GM12878 (cell line): ENCODE results near the gene GPR68. TPM values are rescaled to one million over a fixed set of nuclear protein-coding genes. Genes with fewer than 3 reads are reported as not detected.

Experiments
- ATAC-seq: fragments of 200-7000 bp; cut with Tn5 transposase; 3 replicates; pipeline ENCODE4 v1.9.1; 2020; ENCODE audit warnings: mild to moderate bottlenecking, moderate library complexity
- BruUV-seq: library from RNA; stranded (reverse); fragments of 400-500 nt; replicated peaks from 2 replicates; lab custom pipeline; 2021; lab: Mats Ljungman, UMichigan
- CTCF ChIA-PET: fragments of 300-600 bp; sonication (Branson Sonifier 250); formaldehyde crosslinking; extraction: SDS; loops from one replicate; lab custom pipeline; 2021; ENCODE audit warnings: inconsistent platforms; lab: Yijun Ruan, JAX
- POLR2A ChIA-PET: fragments of 350-600 bp; formaldehyde crosslinking; extraction: SDS; loops from one replicate; lab custom pipeline; 2021; ENCODE audit warnings: inconsistent platforms; lab: Charles Lee
- RAD21 ChIA-PET: fragments of 300-600 bp; sonication (Branson Sonifier 250); formaldehyde crosslinking; loops from one replicate; lab custom pipeline; 2023; ENCODE audit warnings: antibody characterized with exemption; ENCODE audit not compliant: unreplicated experiment; lab: Charles Lee
- SMC1A ChIA-PET: fragments of 300-600 bp; sonication (Branson Sonifier 250); formaldehyde crosslinking; loops from one replicate; lab custom pipeline; 2023; ENCODE audit not compliant: unreplicated experiment, uncharacterized antibody; lab: Charles Lee
- DNase-seq: peaks from one replicate; pipeline ENCODE4 v3.0.0-alpha.2; 2011; ENCODE audit warnings: low read depth, low spot score
- FAIRE-seq: peaks from 3 replicates; lab custom pipeline; 2011; peaks lifted over from hg19 to GRCh38; lab: Jason Lieb, UNC
- H2AFZ ChIP-seq: 2 replicates; pipeline ENCODE4 v1.6.0; 2011; ENCODE audit warnings: low read depth, low read length, control low read depth; ENCODE audit not compliant: control insufficient read depth
- H3K27ac ChIP-seq: 2 replicates; pipeline ENCODE4 v1.5.1; 2011; ENCODE audit warnings: control low read depth; ENCODE audit not compliant: control insufficient read depth, insufficient read depth
- H3K27me3 ChIP-seq, 2 experiments: replicated peaks in 1 of 2; 2 replicates each; pipeline versions ENCODE4 v1.6.0 to v1.6.1; 2011; ENCODE audit warnings: low read length in 1 of 2; ENCODE audit not compliant: control insufficient read depth in 2 of 2, insufficient read depth in 2 of 2
- H3K36me3 ChIP-seq, 2 experiments: 2 replicates each; pipeline ENCODE4 v1.5.1; 2011; ENCODE audit warnings: low read length in 1 of 2; ENCODE audit not compliant: control insufficient read depth in 2 of 2, insufficient read depth in 2 of 2
- H3K4me1 ChIP-seq: 2 replicates; pipeline ENCODE4 v1.6.1; 2011; ENCODE audit warnings: mild to moderate bottlenecking, low read length, moderate library complexity, mixed read lengths; ENCODE audit not compliant: control insufficient read depth, insufficient read depth
- H3K4me2 ChIP-seq: 2 replicates; pipeline ENCODE4 v1.6.0; 2011; ENCODE audit warnings: control low read depth; ENCODE audit not compliant: control insufficient read depth, insufficient read depth
- H3K4me3 ChIP-seq: fragments of 200-600 bp; sonication (generic); 2 replicates; pipeline ENCODE4 v1.5.1; 2016
- H3K79me2 ChIP-seq: 2 replicates; pipeline ENCODE4 v1.6.0; 2011; ENCODE audit warnings: low read length; ENCODE audit not compliant: control insufficient read depth, insufficient read depth
- H3K9ac ChIP-seq: 2 replicates; pipeline ENCODE4 v1.8.0; 2011; ENCODE audit warnings: low read length, control low read depth, mixed read lengths; ENCODE audit not compliant: control insufficient read depth, insufficient read depth
- H3K9me3 ChIP-seq: replicated peaks from 3 replicates; pipeline ENCODE4 v1.5.1; 2011; ENCODE audit warnings: mild to moderate bottlenecking, low read length; ENCODE audit not compliant: control insufficient read depth, insufficient read depth
- H4K20me1 ChIP-seq: 2 replicates; pipeline ENCODE4 v1.6.0; 2011; ENCODE audit not compliant: control insufficient read depth, insufficient read depth
- BACH1 ChIP-seq: fragments of 450-650 bp; IDR thresholded peaks from 2 replicates; pipeline ENCODE4 v1.6.1; 2017; ENCODE audit warnings: mild to moderate bottlenecking, borderline replicate concordance
- CBFB ChIP-seq: IDR thresholded peaks from 2 replicates; pipeline ENCODE4 v1.6.1; 2016; ENCODE audit warnings: antibody characterized with exemption, low read depth
- CHD1 ChIP-seq: IDR thresholded peaks from 2 replicates; pipeline ENCODE4 v1.6.1; 2012; ENCODE audit warnings: low read depth, low read length, improper control_type of control experiment
- HDGF ChIP-seq: fragments of 450-650 bp; IDR thresholded peaks from 2 replicates; pipeline ENCODE4 v1.6.1; 2016; ENCODE audit warnings: antibody characterized with exemption
- LARP7 ChIP-seq: fragments of 450-650 bp; IDR thresholded peaks from 2 replicates; pipeline ENCODE4 v1.6.1; 2017; ENCODE audit warnings: mild to moderate bottlenecking
- MTA2 ChIP-seq: fragments of 450-650 bp; IDR thresholded peaks from 2 replicates; pipeline ENCODE4 v1.6.1; 2016; ENCODE audit warnings: low read depth, mild to moderate bottlenecking, moderate library complexity
- MYB ChIP-seq: fragments of 150-350 bp; IDR thresholded peaks from 2 replicates; pipeline ENCODE4 v1.6.1; 2014; ENCODE audit warnings: mild to moderate bottlenecking, low read depth, low read length, borderline replicate concordance
- NFYB ChIP-seq: IDR thresholded peaks from 2 replicates; pipeline ENCODE4 v1.6.1; 2011; ENCODE audit warnings: low read depth, mild to moderate bottlenecking, low read length, improper control_type of control experiment, moderate library complexity; ENCODE audit not compliant: insufficient read depth
- POLR2AphosphoS5 ChIP-seq: IDR thresholded peaks from 2 replicates; pipeline ENCODE4 v1.6.1; 2011; ENCODE audit warnings: mild to moderate bottlenecking, low read length, inconsistent platforms
- RFX5 ChIP-seq: IDR thresholded peaks from 2 replicates; pipeline ENCODE4 v1.6.1; 2011; ENCODE audit warnings: low read depth, low read length, improper control_type of control experiment
- RUNX3 ChIP-seq: IDR thresholded peaks from 2 replicates; pipeline ENCODE4 v1.6.1; 2012; ENCODE audit warnings: low read length, inconsistent platforms
- SMARCA5 ChIP-seq: fragments of 450-650 bp; IDR thresholded peaks from 2 replicates; pipeline ENCODE4 v1.6.1; 2017; ENCODE audit warnings: mild to moderate bottlenecking
- SMC3 ChIP-seq: IDR thresholded peaks from 2 replicates; pipeline ENCODE4 v1.6.1; 2011; ENCODE audit warnings: low read length, improper control_type of control experiment, borderline replicate concordance
- STAT1 ChIP-seq: fragments of 450-650 bp; conservative IDR thresholded peaks from 2 replicates; pipeline ENCODE4 v1.6.1; 2014; ENCODE audit warnings: antibody characterized with exemption, mild to moderate bottlenecking
- TCF12 ChIP-seq: IDR thresholded peaks from 2 replicates; pipeline ENCODE4 v1.6.1; 2011; ENCODE audit warnings: low read depth, mild to moderate bottlenecking, low read length
- WGBS: methylation state at CpG from one replicate; pipeline ENCODE4 v1.1.6; 2016; ENCODE audit warnings: low lambda C conversion rate; ENCODE audit not compliant: insufficient replicate concordance, insufficient coverage; ENCODE audit errors: missing lambda C conversion rate; 5-methylcytosine and 5-hydroxymethylcytosine counted together
- in situ Hi-C: fragments of 300-500 bp; cut with MboI; formaldehyde crosslinking; loops from 9 replicates; pipeline ENCODE4 v1.14.3; 2018; ENCODE audit warnings: mixed read lengths
- intact Hi-C: fragments of 100-400 bp; cut with micrococcal nuclease; formaldehyde crosslinking; loops from one replicate; pipeline ENCODE4 v1.14.2; 2022; ENCODE audit not compliant: unreplicated experiment
- polyA plus RNA-seq, 11 experiments: library from polyadenylated mRNA; depleted of rRNA in 4 of 11; unstranded in 6 of 11; stranded (reverse) in 5 of 11; fragments of >200 nt; fragmentation: Nextera tagmentation in 4 of 11; fragmentation: Illumina TruSeq in 1 of 11; extraction: Ambion mirVana in 4 of 11; extraction: Trizol in 1 of 11; gene quantifications; 1 replicate in 1 of 11; 2 replicates in 10 of 11; pipeline versions ENCODE4 v1.2.1 to v1.2.3, GENCODE V29; 2011 to 2016; ENCODE audit warnings: inconsistent platforms in 2 of 11, missing spikeins in 2 of 11, low read depth in 1 of 11
- total RNA-seq, 4 experiments: library from RNA; depleted of rRNA in 3 of 4; stranded (reverse); fragments of >200 nt in 3 of 4; fragmentation: Illumina TruSeq in 1 of 4; extraction: Trizol in 1 of 4; gene quantifications; 2 replicates each; pipeline versions ENCODE4 v1.2.1 to v1.2.3, GENCODE V29; 2013 to 2021
- TF ChIP-seq, protein P1 (sequence below): fragments of 450-650 bp; formaldehyde crosslinking; IDR thresholded peaks from 2 replicates; pipeline ENCODE4 v1.5.0; 2022; ENCODE audit warnings: mild to moderate bottlenecking, missing genetic modification characterization
- TF ChIP-seq, protein P2 (sequence below): fragments of 450-650 bp; formaldehyde crosslinking; IDR thresholded peaks from 2 replicates; pipeline ENCODE4 v1.4.0; 2022; ENCODE audit warnings: mild to moderate bottlenecking, moderate library complexity
- TF ChIP-seq, protein P3 (sequence below): fragments of 150-350 bp; IDR thresholded peaks from 2 replicates; pipeline ENCODE4 v1.6.1; 2014; ENCODE audit warnings: mild to moderate bottlenecking, low read depth, low read length

GPR68 gene
- total and polyA plus RNA-seq, 10 of the 15 experiments (the other 5 are each of a cell fraction or from before 2014, with no cell fraction given) = 0.06 to 3.4 (median 1.8) TPM

GRCh38 chr14:91257328-91258010, 13.0 kb upstream of the GPR68 start:
- ChIA-PET CTCF (interaction anchor here (0.8 to 2.0 kb wide), 3 partner anchors 28 to 84 kb away, joined by 4 to 8 read pairs (median 4); no protein-coding TSS in a partner anchor), SMC1A (interaction anchor here (1.0 to 3.6 kb wide), 6 partner anchors 15 to 163 kb away, joined by 3 to 21 read pairs (median 4); partner anchors contain the start of gene GPR68), POLR2A (interaction anchor here (1.6 kb wide), 1 partner anchor 13 kb away, joined by 5 read pairs; the partner anchor contains the start of gene GPR68), RAD21 (interaction anchor here (0.6 to 2.3 kb wide), 3 partner anchors 13 to 64 kb away, joined by 4 to 7 read pairs (median 6); partner anchors contain the start of gene GPR68)
- intact Hi-C loops (no loop called here), in situ Hi-C loops (no loop called here)
- BruUV-seq = no TSS peak
- WGBS = 56% methylated on average over 8 of the region's 8 CpGs
- H4K20me1 ChIP-seq = no peaks in the 10 kb centered on the region
- no peak overlapping the region for H3K9ac ChIP-seq
- no peak overlapping the region for H2AFZ ChIP-seq
- no peak overlapping the region for H3K4me2 ChIP-seq
- no peaks in the 10 kb centered on the region for H3K9me3 ChIP-seq
- no peak for ATAC-seq
- no peak for FAIRE-seq
- no peak for TF ChIP-seq LARP7
- TF ChIP-seq STAT1 = no peak
- no peak for TF ChIP-seq MTA2
- TF ChIP-seq, protein P1, sequence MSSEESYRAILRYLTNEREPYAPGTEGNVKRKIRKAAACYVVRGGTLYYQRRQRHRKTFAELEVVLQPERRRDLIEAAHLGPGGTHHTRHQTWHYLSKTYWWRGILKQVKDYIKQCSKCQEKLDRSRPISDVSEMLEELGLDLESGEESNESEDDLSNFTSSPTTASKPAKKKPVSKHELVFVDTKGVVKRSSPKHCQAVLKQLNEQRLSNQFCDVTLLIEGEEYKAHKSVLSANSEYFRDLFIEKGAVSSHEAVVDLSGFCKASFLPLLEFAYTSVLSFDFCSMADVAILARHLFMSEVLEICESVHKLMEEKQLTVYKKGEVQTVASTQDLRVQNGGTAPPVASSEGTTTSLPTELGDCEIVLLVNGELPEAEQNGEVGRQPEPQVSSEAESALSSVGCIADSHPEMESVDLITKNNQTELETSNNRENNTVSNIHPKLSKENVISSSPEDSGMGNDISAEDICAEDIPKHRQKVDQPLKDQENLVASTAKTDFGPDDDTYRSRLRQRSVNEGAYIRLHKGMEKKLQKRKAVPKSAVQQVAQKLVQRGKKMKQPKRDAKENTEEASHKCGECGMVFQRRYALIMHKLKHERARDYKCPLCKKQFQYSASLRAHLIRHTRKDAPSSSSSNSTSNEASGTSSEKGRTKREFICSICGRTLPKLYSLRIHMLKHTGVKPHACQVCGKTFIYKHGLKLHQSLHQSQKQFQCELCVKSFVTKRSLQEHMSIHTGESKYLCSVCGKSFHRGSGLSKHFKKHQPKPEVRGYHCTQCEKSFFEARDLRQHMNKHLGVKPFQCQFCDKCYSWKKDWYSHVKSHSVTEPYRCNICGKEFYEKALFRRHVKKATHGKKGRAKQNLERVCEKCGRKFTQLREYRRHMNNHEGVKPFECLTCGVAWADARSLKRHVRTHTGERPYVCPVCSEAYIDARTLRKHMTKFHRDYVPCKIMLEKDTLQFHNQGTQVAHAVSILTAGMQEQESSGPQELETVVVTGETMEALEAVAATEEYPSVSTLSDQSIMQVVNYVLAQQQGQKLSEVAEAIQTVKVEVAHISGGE = no peak
- TF ChIP-seq MYB = no peak
- TF ChIP-seq NFYB = no peak
- no peak for TF ChIP-seq POLR2AphosphoS5
- no peak for TF ChIP-seq RUNX3
- no peak for TF ChIP-seq TCF12
- no peak for TF ChIP-seq BACH1
- TF ChIP-seq SMC3 = no peak
- TF ChIP-seq CHD1 = no peak
- no peak for TF ChIP-seq RFX5
- TF ChIP-seq SMARCA5 = no peak
- TF ChIP-seq, protein P2, sequence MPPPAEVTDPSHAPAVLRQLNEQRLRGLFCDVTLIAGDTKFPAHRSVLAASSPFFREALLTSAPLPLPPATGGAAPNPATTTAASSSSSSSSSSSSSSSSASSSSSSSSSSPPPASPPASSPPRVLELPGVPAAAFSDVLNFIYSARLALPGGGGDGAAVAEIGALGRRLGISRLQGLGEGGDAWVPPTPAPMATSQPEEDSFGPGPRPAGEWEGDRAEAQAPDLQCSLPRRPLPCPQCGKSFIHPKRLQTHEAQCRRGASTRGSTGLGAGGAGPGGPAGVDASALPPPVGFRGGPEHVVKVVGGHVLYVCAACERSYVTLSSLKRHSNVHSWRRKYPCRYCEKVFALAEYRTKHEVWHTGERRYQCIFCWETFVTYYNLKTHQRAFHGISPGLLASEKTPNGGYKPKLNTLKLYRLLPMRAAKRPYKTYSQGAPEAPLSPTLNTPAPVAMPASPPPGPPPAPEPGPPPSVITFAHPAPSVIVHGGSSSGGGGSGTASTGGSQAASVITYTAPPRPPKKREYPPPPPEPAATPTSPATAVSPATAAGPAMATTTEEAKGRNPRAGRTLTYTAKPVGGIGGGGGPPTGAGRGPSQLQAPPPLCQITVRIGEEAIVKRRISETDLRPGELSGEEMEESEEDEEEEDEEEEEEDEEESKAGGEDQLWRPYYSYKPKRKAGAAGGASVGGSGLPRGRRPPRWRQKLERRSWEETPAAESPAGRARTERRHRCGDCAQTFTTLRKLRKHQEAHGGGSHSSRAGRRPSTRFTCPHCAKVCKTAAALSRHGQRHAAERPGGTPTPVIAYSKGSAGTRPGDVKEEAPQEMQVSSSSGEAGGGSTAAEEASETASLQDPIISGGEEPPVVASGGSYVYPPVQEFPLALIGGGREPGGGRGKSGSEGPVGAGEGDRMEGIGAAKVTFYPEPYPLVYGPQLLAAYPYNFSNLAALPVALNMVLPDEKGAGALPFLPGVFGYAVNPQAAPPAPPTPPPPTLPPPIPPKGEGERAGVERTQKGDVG = no peak
- TF ChIP-seq CBFB = no peak
- no peak for TF ChIP-seq HDGF
- TF ChIP-seq, protein P3, sequence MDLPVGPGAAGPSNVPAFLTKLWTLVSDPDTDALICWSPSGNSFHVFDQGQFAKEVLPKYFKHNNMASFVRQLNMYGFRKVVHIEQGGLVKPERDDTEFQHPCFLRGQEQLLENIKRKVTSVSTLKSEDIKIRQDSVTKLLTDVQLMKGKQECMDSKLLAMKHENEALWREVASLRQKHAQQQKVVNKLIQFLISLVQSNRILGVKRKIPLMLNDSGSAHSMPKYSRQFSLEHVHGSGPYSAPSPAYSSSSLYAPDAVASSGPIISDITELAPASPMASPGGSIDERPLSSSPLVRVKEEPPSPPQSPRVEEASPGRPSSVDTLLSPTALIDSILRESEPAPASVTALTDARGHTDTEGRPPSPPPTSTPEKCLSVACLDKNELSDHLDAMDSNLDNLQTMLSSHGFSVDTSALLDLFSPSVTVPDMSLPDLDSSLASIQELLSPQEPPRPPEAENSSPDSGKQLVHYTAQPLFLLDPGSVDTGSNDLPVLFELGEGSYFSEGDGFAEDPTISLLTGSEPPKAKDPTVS = no peak
- no peaks in the 10 kb centered on the region for H3K27me3 ChIP-seq
- H3K4me1 ChIP-seq = peaks cover 15% of the 10 kb centered on the region
- no peak overlapping the region for H3K4me3 ChIP-seq
- H3K36me3 ChIP-seq = no peaks in the 10 kb centered on the region
- H3K79me2 ChIP-seq = no peaks in the 10 kb centered on the region
- no peak overlapping the region for H3K27ac ChIP-seq
- no peak for DNase-seq
